ENCODE results near the gene TFB1M. TPM values are rescaled to one million over a fixed set of nuclear protein-coding genes. Genes with fewer than 3 reads are reported as not detected.
"Not testable (repeated sequence)": the region's sequence is repeated elsewhere in the genome, so short reads cannot be mapped to it uniquely, and the experiment has no call there.

The TFB1M gene
- total RNA-seq, 2 experiments from 2014 or later = 45.0 to 46.3 TPM

GRCh38 chr6:155248008-155249001 is 66.0 kb downstream of the TFB1M start:
- ChIA-PET POLR2A (no interaction called here), CTCF (interaction anchor here (0.9 to 1.6 kb wide), 5 partner anchors 10 to 319 kb away, joined by 4 to 6 read pairs (median 5); no protein-coding TSS in a partner anchor)

- CTCF ChIA-PET = interaction anchor here (0.6 to 1.6 kb wide), 5 partner anchors 11 to 318 kb away, joined by 4 to 6 read pairs (median 5); no protein-coding TSS in a partner anchor
- POLR2A ChIA-PET = no interaction called here
Measured at GRCh38 chr6:155247618-155248007, 66.7 kb downstream of the TFB1M start.

- ChIA-PET CTCF (no interaction called here), POLR2A (no interaction called here)
Measured at GRCh38 chr6:155246825-155247224, 67.5 kb downstream of the TFB1M start.

GRCh38 chr6:155245831-155246230 is 68.5 kb downstream of the TFB1M start:
- POLR2A ChIA-PET = no interaction called here
- CTCF ChIA-PET = interaction anchor here (0.7 kb wide), 1 partner anchor 360 kb away, joined by 3 read pairs; no protein-coding TSS in a partner anchor

- ChIA-PET CTCF (no interaction called here), POLR2A (no interaction called here)
Measured at GRCh38 chr6:155245193-155245592, 69.1 kb downstream of the TFB1M start.

GRCh38 chr6:155244434-155244833 is 69.8 kb downstream of the TFB1M start:
- ChIA-PET POLR2A (no interaction called here), CTCF (no interaction called here)

- CTCF ChIA-PET = no interaction called here
Measured at GRCh38 chr6:155241966-155242365, 72.3 kb downstream of the TFB1M start.

GRCh38 chr6:155240905-155241600 is 73.2 kb downstream of the TFB1M start:
- ChIA-PET POLR2A (no interaction called here), CTCF (no interaction called here)

More at GRCh38 chr6:155241966-155242365, 72.3 kb downstream of the TFB1M start:
- POLR2A ChIA-PET = interaction anchor here (0.7 kb wide), 1 partner anchor 52 kb away, joined by 3 read pairs; no protein-coding TSS in a partner anchor

- ChIA-PET POLR2A (no interaction called here), CTCF (no interaction called here)
Measured at GRCh38 chr6:155237613-155238012, 76.7 kb downstream of the TFB1M start.

GRCh38 chr6:155235087-155235486 is 79.2 kb downstream of the TFB1M start:
- ChIA-PET POLR2A (no interaction called here), CTCF (no interaction called here)

GRCh38 chr6:155234687-155235086 is 79.6 kb downstream of the TFB1M start:
- POLR2A ChIA-PET = no interaction called here
- CTCF ChIA-PET = no interaction called here

GRCh38 chr6:155234167-155234566 is 80.1 kb downstream of the TFB1M start:
- CTCF ChIA-PET = no interaction called here

GRCh38 chr6:155232848-155233247 is 81.4 kb downstream of the TFB1M start:
- ChIA-PET CTCF (interaction anchor here (0.6 kb wide), 1 partner anchor 246 kb away, joined by 3 read pairs; no protein-coding TSS in a partner anchor), POLR2A (no interaction called here)

More at GRCh38 chr6:155234167-155234566, 80.1 kb downstream of the TFB1M start:
- POLR2A ChIA-PET = no interaction called here

- CTCF ChIA-PET, POLR2A ChIA-PET: not testable (repeated sequence)
Measured at GRCh38 chr6:155230975-155231374, 83.3 kb downstream of the TFB1M start.

GRCh38 chr6:155228546-155229166 is 85.6 kb downstream of the TFB1M start:
- POLR2A ChIA-PET = no interaction called here
- CTCF ChIA-PET = no interaction called here

- ChIA-PET CTCF (no interaction called here), POLR2A (interaction anchor here (0.5 kb wide), 1 partner anchor 616 kb away, joined by 3 read pairs; no protein-coding TSS in a partner anchor)
Measured at GRCh38 chr6:155227046-155227445, 87.2 kb downstream of the TFB1M start.

- ChIA-PET POLR2A (no interaction called here), CTCF (interaction anchor here (1.0 kb wide), 1 partner anchor 53 kb away, joined by 3 read pairs; no protein-coding TSS in a partner anchor)
Measured at GRCh38 chr6:155224618-155225017, 89.7 kb downstream of the TFB1M start.

GRCh38 chr6:155223646-155224451 is 90.4 kb downstream of the TFB1M start:
- POLR2A ChIA-PET = interaction anchor here (0.6 kb wide), 1 partner anchor 54 kb away, joined by 3 read pairs; no protein-coding TSS in a partner anchor
- CTCF ChIA-PET = interaction anchor here (0.7 to 1.6 kb wide), 3 partner anchors 46 to 1921 kb away, joined by 3 to 5 read pairs (median 4); no protein-coding TSS in a partner anchor

GRCh38 chr6:155222506-155222905 is 91.8 kb downstream of the TFB1M start:
- CTCF ChIA-PET = no interaction called here

More at GRCh38 chr6:155222506-155222905, 91.8 kb downstream of the TFB1M start:
- POLR2A ChIA-PET = no interaction called here
